NCI-H1105 (cell line): ENCODE data around the gene RUBCNL.
"Not testable (repeated sequence)": the region's sequence is repeated elsewhere in the genome, so short reads cannot be mapped to it uniquely, and the experiment has no call there.

ENCODE experiments used
- DNase-seq: peaks from one replicate; lab custom pipeline; 2025; lab: John Stamatoyannopoulos, UW

The RUBCNL gene

DNA sequence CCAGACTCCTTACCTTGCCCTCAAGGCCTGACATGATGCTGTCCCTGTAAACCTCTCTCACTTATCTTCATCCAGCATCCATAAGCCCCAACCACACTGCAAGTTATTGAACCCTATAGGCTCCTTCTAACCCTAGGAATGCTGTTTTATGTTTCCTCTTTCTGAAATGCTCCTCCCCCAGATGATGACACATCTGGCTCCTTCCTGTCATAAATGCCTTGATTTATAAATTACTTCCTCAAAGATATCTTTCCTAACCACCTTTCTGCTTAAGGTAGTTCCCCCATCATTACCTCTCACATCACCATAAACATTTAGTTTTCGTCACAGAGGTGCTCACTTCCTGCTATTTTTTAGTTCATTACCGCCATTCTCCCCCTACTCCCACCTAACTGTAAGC lies 12.3 kb downstream of the RUBCNL start:
- DNase-seq, result no peak

DNA sequence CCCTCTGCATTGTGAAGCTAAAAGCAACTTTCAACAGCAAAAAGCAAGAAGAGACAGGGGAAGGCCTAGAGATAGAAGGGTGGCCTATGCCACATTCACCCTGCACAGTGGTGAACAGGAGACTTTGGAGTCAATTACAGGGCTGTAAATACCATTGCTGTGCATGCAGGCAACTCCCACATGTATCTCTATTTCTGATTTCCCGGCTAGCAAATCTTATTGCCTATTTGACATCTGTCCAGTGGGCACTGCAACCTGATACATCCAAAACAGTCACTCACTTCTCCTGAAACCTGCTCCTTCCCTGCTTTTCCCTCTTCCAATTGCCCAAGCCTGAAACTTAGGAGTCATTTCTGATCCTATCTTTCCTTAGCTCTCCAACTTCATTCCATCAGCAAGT lies 13.4 kb downstream of the RUBCNL start:
- no peak for DNase-seq

DNA sequence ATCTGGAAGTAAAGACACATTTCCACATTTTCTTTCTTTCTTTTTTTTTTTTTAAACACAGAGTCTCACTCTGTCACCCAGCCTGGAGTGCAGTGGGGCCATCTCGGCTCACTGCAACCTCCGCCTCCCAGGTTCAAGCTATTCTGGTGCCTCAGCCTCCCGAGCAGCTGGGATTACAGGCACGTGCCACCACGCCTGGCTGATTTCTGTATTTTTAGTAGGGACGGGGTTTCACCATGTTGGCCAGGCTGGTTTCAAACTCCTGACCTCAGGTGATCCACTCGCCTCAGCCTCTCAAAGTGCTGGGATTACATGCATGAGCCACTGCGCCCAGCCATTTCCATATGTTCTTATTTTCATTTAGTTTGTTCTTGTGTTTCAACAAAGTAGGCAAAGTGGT lies 14.1 kb downstream of the RUBCNL start:
- DNase-seq, result not testable (repeated sequence)

DNA sequence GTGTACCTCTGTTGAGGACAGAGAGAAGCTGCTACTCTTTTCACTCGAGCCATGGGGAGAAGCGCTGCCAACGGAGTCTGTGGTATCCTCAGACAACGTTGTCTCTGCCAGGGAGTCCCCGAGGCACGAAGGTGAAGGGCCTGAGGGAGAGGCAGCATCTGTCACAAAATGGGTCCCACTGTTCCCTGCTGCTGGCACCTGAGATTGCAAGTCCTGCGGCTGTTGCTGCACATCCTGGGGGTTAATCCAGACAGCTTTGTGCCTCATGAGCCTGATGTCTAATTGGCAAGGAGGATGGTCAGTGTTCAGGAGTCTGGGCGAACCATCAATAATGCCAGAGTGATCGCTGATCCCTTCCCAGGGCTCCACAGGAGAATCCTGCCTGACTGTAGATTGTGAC lies 15.0 kb downstream of the RUBCNL start:
- no peak for DNase-seq

DNA sequence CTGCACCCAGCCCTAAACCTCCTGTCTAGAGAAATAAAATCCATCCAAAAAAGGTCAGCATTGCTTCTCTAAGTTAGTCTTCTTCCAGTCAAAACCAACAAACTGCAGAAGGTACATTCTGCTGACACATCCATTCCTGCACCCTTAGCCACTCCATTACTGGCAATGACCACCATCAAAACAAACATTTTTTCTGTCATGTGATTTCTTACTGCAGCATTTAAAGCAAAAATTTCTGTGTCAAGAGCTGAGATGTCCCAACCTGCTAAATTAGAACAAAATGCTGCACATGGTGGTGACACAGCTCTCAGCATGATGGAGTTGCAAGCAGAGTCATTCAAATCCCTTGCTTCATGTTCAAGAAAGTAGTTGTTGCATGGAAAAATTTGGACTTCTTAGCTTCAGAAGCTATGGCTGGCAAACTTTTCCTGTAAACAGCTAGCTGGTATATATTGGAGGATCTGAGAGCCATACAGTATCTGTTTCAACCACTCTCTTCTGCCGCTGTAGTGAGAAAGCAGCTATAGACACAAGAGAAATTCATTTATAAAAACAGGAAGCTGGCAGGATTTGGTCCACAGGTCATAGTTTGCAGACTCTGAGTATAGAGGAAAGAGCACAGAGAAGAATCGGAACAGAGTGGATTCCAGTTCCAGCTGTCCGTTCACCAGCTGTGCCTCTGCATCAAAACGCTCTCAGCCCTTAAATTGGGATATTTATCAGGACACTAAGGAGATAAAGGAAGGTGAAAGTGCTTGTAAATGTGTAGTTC lies 17.4 kb downstream of the RUBCNL start:
- no peak for DNase-seq

DNA sequence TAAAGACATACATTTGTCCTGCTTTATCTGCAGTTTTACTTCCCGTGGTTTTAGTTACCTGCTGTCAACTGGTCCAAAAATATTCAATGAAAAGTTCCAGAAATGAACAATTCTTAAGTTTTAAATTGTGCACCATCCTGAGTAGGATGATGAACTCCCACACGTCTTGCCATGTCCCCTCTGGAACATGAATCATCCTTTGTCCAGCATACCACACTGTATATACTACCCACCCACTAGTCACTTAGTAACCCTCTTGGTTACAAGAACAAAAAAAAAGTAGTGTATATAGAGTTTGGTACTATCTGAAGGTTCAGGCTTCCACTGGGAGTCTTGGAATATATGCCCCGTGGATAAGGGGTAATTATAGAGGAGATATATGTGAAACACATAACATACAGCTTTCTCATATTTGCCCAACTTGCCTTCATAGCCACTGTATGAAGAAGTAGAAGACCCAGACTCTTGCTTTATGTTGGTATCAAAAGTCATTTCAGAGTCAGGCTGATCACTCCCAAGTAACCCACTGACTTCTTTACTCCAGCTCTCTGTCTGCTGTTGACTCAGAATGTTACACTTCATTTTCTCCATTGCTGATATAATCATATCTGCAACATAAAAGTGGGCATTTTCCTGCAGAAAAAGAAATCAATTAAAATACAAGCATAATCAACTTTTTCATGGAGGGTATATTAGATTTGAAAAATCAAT lies 19.3 kb downstream of the RUBCNL start:
- no peak for DNase-seq

GRCh38 chr13:46361276-46361934 lies 25.6 kb downstream of the RUBCNL start:
- DNase-seq, result no peak

GRCh38 chr13:46360604-46361003 lies 26.4 kb downstream of the RUBCNL start:
- DNase-seq, result no peak

DNA sequence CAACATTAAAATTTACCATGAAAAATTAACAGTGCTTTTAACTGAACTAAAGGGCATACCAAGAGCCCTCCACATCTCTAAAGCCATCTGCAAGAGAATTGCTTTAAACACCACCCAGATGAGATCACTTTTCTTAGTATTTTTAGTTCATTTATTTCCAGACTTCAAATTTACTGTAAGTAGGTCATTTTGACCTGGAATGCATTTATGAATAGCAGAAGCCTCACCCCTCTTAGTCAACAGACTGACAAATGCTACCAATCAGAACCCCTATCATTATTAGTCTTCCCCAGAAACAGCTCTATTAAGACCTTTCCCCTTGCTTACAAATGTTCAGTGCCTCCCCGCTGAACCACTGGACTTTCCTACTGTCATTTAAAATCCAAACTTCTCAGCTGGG lies 27.3 kb downstream of the RUBCNL start:
- no peak for DNase-seq

DNA sequence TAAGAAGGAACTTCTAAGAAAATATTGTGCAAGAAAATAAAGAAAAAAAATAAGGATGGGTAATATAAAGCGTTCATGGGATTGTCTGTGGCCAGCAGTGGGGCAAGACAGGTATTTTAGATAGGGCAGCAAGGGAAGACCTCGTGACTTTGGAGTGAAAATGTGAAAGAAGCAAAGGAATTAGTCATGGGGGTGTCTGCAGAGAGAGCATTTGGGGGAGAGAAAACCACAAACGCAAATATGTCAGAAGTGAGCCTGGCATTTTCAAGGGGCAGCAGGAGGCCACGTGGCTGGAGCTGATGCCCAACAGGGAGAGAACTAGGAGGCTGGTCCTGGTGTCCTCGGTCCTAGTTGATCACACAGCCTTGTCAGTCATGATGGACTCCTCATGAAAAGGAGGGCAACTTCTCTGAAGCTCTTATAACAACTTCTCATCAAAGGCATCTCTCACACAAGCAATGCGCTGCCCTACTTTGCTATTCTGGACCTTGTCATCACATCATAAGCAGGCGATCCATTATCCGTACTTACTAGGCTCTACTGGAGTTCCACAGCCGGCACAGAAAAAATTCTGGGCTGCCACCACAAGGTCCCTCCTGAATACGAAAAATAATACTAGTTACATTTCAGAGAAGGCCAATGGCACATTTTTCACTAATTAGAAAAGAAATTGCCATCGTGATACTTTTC lies 31.0 kb downstream of the RUBCNL start:
- no peak for DNase-seq

GRCh38 chr13:46355088-46355468 lies 32.0 kb downstream of the RUBCNL start:
- DNase-seq, result no peak

DNA sequence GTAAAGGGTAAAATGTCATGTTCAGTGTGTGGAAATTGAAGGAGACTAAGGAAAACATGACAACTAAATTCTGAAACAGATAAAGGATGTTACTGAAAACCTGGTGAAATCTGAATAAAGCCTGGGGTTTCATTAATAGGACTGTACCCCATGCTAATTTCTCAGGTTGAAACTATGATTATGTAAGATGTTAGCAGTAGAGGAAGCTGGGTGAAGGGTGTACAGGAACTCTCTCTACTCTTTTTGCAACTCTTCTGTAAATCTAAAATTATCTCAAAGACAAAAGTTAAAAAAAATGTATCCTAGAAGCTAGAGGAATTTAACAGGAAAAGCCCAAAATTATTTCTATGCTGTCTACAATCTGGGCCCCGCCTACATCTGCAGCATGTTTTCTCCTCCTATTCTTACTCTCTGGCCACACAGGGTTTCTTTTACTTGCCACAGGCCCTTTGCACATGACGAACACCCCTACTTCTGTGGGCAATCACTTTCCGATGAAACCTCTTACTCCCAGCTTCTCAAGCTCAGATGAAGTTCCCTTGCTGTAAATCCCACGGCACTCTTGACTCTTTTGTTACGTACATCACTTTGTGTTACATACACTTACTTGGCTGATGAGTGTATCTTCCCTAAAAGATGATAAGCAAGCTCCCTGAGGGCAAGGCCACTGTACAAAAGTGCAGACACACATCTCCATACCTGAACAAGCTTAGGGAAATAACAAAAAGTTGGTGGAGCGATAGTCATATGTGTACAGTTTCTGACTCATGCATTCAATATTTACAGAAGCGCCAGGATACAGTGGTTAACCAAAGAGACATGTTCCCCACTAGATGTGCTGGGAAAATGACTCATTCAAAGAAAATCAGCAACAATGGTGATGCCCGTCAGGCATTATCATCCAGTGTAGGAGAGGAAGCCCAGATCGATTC lies 32.6 kb downstream of the RUBCNL start:
- no peak for DNase-seq

DNA sequence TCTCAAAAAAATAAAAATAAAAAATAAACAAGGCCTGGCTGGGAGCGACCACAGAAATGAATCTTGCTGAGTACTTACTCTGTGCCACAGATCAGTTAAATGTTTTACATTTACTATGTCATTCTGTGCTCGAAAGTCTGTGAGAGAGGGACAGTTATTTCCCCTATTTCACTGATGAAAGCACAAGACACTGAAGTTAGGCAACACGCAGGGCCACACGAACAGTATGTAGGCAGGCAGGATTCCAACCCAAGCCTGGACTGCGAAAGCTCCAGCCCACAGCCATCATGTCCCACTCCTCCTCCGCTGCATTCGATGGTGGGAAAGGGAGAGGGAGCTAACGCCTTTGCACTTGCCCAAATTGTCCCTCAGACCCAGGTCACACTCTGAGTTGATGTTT lies 34.2 kb downstream of the RUBCNL start:
- no peak for DNase-seq

DNA sequence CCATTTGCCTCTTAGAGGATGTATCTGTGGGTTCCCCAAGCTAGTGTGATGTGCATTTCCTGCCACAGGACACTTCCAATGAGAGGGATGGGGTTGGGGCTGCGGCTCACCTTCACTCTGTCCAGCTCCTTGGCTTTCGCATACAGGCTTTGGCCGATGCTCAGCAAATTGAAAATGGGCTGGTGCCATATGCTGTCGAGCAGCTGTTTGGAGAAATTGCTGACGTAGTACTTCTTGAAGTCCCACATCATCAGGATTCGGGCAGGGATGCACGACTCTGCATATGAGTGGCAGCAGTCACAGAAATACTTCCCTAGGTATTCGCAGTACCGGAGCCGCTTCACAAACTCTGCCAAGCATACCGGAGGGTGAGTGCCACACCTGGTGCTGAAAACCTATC lies 37.0 kb downstream of the RUBCNL start:
- no peak for DNase-seq

- no peak for DNase-seq
These were observed 38.1 kb downstream of the RUBCNL start for GRCh38 chr13:46348961-46349360.

DNA sequence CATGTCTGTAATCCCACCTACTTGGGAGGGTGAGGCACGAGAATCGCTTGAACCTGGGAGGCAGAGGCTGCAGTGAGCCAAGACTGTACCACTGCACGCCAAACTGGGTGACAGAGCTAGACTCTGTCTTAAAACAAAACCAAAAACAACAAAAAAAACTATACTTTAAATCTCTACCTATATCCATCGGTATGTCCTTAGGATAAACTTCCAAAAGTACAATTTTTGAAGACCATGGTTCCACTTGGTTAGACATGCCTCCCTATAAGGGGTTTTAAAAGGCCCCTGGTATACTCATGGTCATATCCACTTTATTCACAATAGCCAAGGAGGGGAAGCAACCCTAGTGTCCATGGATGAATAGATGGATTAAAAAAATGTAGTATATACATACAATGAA lies 39.8 kb downstream of the RUBCNL start:
- DNase-seq, result no peak

- no peak for DNase-seq
These were observed 41.2 kb downstream of the RUBCNL start for GRCh38 chr13:46345866-46346265.

DNA sequence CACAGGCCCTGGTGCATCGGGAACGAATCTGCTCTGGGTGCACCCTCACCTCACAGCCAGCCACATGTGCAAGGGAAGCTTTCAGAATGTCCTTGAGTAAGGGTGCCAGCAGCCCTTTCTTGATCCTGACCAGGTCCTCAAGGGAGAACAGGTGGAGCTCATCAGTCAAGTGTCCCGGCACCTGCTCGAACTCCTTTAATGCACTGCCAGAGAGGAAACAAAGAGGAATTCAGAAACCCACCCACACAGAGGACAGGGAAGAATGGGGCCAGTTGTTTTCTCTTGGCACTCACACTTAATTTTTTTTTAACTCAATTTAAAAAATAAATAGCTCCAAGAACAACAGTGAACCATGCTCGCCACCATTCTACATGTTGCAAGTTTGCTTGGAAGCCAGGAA lies 41.7 kb downstream of the RUBCNL start:
- no peak for DNase-seq

DNA sequence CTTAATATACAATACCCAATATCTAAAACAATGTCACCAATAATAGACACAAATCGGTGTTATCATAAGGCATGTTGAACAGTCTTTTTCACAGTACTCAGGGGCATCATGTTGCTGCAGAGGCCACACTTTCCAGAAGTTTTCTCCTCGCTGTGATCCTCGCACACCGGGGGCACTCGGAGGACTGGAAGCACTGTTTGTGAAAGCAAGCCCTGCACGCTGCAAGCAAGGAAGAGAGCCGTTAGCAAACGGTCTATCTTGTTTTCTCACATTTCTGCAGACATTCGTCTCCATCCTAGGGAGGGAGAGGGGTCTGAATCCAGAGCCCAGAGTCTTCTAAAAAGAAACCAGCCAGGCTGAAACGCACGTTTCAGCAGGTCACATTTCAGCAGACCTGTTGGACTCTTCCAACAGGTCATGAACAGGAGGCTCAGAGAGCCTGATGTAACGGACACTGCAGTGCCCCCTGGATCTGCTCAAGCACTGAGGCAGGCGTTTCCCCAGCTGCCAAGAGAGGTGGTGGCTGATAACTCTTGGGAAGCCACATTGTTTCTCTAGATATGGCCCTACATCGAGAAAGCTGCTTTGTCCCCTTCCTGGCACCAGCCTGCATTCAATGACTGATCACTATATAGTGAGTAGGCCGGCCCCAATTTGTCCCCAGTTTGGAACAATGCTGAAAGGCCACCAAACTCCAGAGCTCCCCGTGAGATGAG lies 43.6 kb downstream of the RUBCNL start:
- DNase-seq, result no peak

GRCh38 chr13:46342538-46342937 lies 44.5 kb downstream of the RUBCNL start:
- no peak for DNase-seq
